ENCODE data around the gene ZBTB7B. TPM values are rescaled to one million over a fixed set of nuclear protein-coding genes. Genes with fewer than 3 reads are reported as not detected.

ZBTB7B gene
- polyA plus RNA-seq, 2 of the 4 experiments (the other 2 are of a cell fraction): 20.5 to 30.7 TPM

DNA sequence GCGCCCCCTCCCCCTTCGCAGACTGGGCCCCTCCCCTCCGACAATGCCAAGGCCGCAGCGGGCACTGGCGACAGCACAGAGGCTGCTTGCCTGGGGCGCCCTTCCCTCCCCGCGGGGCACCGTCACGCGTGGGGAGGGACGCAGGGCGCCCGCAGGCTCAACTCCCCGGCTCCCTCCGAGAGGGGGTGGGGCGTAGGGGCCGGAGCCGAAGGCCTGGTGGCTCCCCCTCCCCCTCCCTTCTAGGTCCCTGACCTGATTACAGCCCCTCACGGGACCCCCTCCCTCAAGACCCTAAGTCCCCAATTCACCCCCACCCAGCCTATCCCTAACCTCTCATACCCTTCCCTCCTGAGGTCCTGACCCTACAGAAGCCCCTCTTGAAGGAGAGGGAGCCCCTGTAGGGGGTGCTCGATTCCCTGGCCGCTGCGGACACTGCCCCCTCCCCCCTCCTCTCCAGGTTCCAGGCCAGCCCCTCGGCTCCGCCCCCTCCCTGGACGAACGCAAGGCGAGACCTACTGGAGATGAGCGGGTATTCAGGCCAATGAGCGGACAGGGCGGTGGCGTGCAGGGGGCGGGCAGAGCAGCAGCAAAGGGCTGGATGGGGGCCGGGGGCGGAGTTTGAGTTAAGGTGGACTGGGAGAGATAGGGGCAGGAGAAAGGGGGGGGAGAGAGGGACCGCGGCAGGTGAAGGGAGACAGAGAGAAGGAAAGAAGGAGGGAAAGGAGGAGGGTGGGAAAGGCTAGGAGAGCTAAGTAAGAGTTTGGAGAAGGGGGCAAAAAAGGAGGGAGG is 733 bp upstream of the ZBTB7B start:
- no peaks in the 10 kb centered on the region for H3K9me3 ChIP-seq
- H3K27ac ChIP-seq: peak overlapping the region; percentile 98 to 100
- FAIRE-seq: no peak
- ChIA-PET POLR2A (interaction anchor here (0.5 to 4.8 kb wide), 13 partner anchors 9 to 226 kb away, joined by 3 to 52 read pairs (median 5); partner anchors contain the start of genes CKS1B, FLAD1, PMVK and PYGO2), CTCF (interaction anchor here (1.0 kb wide), 1 partner anchor 84 kb away, joined by 5 read pairs; no protein-coding TSS in a partner anchor)
- peak overlapping the region; percentile 99 for H3K4me2 ChIP-seq
- TF ChIP-seq HOXB13 (CRISPR knock-in tag; IDR thresholded peaks at IDR 0.05; ENCODE audit: low read depth) (no peak), MAFK (IDR thresholded peaks at IDR 0.05; ENCODE audit: partially characterized antibody) (no peak), CEBPB (IDR thresholded peaks at IDR 0.05) (no peak), BHLHE40 (IDR thresholded peaks at IDR 0.05; ENCODE audit: low read depth, low read length) (peak; percentile 86), SMC3 (IDR thresholded peaks at IDR 0.05) (peak; percentile 32; the same call in 2 of the 3 replicates), RAD21 (conservative IDR thresholded peaks at IDR 0.05 in 1 of 2, IDR thresholded peaks at IDR 0.05 in 1 of 2) (peak; percentile 37 to 62), NPAS2 (CRISPR knock-in tag; IDR thresholded peaks at IDR 0.05; ENCODE audit: borderline replicate concordance) (no peak), KDM5A (IDR thresholded peaks at IDR 0.05) (peak; percentile 63; the same call in 1 of the 2 replicates), FOSL2 (IDR thresholded peaks at IDR 0.05) (no peak), FOSL2 (CRISPR knock-in tag; IDR thresholded peaks at IDR 0.05) (0 out of 2 replicates have a peak, but pooled peaks have one; percentile 2), RARB (CRISPR knock-in tag; IDR thresholded peaks at IDR 0.05) (no peak)
- TF ChIP-seq, protein P1, sequence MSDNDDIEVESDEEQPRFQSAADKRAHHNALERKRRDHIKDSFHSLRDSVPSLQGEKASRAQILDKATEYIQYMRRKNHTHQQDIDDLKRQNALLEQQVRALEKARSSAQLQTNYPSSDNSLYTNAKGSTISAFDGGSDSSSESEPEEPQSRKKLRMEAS (IDR thresholded peaks at IDR 0.05): peak; percentile 51
- TF ChIP-seq, protein P2, sequence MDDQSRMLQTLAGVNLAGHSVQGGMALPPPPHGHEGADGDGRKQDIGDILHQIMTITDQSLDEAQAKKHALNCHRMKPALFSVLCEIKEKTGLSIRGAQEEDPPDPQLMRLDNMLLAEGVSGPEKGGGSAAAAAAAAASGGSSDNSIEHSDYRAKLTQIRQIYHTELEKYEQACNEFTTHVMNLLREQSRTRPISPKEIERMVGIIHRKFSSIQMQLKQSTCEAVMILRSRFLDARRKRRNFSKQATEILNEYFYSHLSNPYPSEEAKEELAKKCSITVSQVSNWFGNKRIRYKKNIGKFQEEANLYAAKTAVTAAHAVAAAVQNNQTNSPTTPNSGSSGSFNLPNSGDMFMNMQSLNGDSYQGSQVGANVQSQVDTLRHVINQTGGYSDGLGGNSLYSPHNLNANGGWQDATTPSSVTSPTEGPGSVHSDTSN (IDR thresholded peaks at IDR 0.05): peak; percentile 84
- TF ChIP-seq, protein P3, sequence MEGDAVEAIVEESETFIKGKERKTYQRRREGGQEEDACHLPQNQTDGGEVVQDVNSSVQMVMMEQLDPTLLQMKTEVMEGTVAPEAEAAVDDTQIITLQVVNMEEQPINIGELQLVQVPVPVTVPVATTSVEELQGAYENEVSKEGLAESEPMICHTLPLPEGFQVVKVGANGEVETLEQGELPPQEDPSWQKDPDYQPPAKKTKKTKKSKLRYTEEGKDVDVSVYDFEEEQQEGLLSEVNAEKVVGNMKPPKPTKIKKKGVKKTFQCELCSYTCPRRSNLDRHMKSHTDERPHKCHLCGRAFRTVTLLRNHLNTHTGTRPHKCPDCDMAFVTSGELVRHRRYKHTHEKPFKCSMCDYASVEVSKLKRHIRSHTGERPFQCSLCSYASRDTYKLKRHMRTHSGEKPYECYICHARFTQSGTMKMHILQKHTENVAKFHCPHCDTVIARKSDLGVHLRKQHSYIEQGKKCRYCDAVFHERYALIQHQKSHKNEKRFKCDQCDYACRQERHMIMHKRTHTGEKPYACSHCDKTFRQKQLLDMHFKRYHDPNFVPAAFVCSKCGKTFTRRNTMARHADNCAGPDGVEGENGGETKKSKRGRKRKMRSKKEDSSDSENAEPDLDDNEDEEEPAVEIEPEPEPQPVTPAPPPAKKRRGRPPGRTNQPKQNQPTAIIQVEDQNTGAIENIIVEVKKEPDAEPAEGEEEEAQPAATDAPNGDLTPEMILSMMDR (IDR thresholded peaks at IDR 0.05): peak; percentile 46
- peak; percentile 51 to 73 for ATAC-seq
- peak; percentile 96 to 100 for DNase-seq (ENCODE audit: low read depth in 1 of 2, low spot score in 1 of 2)
- H3K4me1 ChIP-seq: peaks cover 43% of the 10 kb centered on the region
- 0% methylated on average over 9 of the region's 38 CpGs for WGBS (ENCODE audit: missing lambda C conversion rate)
- H3K4me3 ChIP-seq: peak overlapping the region; percentile 80

DNA sequence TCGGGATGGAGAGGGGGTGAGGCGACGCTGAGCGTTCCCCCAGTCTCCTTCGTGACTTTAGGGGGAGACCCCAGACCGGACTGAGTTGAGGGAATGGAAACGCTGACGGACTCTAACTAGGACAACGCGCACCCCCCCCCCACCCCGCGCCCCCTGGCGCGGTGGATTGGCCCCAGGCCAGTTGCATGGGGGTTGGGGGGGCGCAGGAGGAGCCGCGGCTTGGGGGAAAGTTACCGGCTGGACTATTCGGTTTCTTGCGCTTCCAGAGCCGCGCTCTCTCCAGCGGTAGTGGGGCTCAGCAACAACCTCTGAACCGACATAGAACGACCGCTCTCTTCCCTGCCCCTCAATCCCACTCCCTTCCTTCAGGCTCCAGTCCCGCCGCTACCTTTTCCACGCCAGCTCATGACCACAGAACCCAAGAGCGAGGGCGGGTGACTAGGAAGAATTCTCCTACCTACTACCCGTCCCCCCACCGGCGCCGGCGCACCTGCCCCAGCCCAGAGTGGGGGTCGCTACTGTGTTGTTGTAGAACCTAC is 694 bp downstream of the ZBTB7B start:
- 2% methylated on average over 25 of the region's 37 CpGs for WGBS (ENCODE audit: missing lambda C conversion rate)
- peak in 1 of 2 experiments; percentile 59 for DNase-seq (ENCODE audit: low read depth in 1 of 2, low spot score in 1 of 2)
- Histone ChIP-seq H3K4me3 (peak overlapping the region; percentile 80), H3K4me2 (peak overlapping the region; percentile 88), H3K4me1 (peaks cover 57% of the 10 kb centered on the region), H3K9me3 (no peaks in the 10 kb centered on the region), H3K27ac (peak overlapping the region; percentile 98 to 100)
- CTCF ChIA-PET: no interaction called here
- peak in 1 of 2 experiments; percentile 0; a peak in 1 of 6 replicates for ATAC-seq
- FAIRE-seq: no peak
- TF ChIP-seq, protein P3 (IDR thresholded peaks at IDR 0.05): 0 out of 3 replicates have a peak, but pooled peaks have one; percentile 6
- no peak for TF ChIP-seq HEYL (CRISPR knock-in tag; IDR thresholded peaks at IDR 0.05)
- no peak for TF ChIP-seq HOXB5 (CRISPR knock-in tag; IDR thresholded peaks at IDR 0.05)
- TF ChIP-seq RAD21 (conservative IDR thresholded peaks at IDR 0.05 in 1 of 2, IDR thresholded peaks at IDR 0.05 in 1 of 2): no peak
- TF ChIP-seq TP53 (CRISPR knock-in tag; IDR thresholded peaks at IDR 0.05): no peak
- TF ChIP-seq CBX2 (IDR thresholded peaks at IDR 0.05; ENCODE audit: borderline replicate concordance, low read depth): no peak
- no peak for TF ChIP-seq POLR2AphosphoS2 (conservative IDR thresholded peaks at IDR 0.05; ENCODE audit: low read length)
- TF ChIP-seq ZC3H11A (IDR thresholded peaks at IDR 0.05): no peak
- TF ChIP-seq MYC (IDR thresholded peaks at IDR 0.05; ENCODE audit: borderline replicate concordance, low read length): no peak
- POLR2A ChIA-PET: interaction anchor here (1.3 to 3.1 kb wide), 6 partner anchors 13 to 82 kb away, joined by 3 to 14 read pairs (median 4); partner anchors contain the start of genes ADAM15 and SHC1

All from A549 (cell line).